DND-41 (cell line): ENCODE data around the gene SMTNL2.

Experiments used
- EZH2 ChIP-seq: IDR thresholded peaks from 3 replicates; pipeline ENCODE4 v1.6.1; 2012; ENCODE audit warnings: borderline replicate concordance, low read depth, mild to moderate bottlenecking, moderate library complexity, low read length, inconsistent platforms; ENCODE audit not compliant: severe bottlenecking
- TF ChIP-seq, protein P1 (sequence below): IDR thresholded peaks from 2 replicates; pipeline ENCODE4 v1.5.1; 2012; ENCODE audit warnings: borderline replicate concordance, low read length, moderate library complexity, mild to moderate bottlenecking; ENCODE audit not compliant: poor library complexity, severe bottlenecking; ENCODE audit errors: extremely low read depth

DNA sequence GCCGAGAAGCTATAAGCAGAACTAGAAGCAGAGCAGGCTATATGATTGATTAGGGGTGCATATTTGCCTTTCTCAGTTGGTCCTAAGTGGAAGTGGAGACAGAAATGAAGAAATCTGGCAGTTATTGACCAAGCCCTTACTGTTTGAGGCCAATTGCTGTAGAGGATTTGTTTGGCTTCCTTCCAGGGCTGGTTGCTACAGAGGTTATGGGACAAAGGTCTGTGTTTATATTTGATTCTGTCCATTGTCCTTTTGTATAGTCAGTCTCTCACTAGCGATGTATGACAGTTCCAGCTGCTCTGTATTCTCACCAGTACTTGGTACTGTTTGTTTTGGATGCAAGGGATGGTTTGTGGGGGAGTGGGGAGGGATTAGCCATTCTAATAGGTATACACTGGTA is 64.4 kb downstream of the SMTNL2 start:
- TF ChIP-seq, protein P1, sequence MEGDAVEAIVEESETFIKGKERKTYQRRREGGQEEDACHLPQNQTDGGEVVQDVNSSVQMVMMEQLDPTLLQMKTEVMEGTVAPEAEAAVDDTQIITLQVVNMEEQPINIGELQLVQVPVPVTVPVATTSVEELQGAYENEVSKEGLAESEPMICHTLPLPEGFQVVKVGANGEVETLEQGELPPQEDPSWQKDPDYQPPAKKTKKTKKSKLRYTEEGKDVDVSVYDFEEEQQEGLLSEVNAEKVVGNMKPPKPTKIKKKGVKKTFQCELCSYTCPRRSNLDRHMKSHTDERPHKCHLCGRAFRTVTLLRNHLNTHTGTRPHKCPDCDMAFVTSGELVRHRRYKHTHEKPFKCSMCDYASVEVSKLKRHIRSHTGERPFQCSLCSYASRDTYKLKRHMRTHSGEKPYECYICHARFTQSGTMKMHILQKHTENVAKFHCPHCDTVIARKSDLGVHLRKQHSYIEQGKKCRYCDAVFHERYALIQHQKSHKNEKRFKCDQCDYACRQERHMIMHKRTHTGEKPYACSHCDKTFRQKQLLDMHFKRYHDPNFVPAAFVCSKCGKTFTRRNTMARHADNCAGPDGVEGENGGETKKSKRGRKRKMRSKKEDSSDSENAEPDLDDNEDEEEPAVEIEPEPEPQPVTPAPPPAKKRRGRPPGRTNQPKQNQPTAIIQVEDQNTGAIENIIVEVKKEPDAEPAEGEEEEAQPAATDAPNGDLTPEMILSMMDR = no peak
- TF ChIP-seq EZH2 = no peak
